CD4-positive, alpha-beta T cell treated with Interleukin-17A for 1 hour (primary cell): ENCODE results near the gene DYNAP.

Experiments used
- DNase-seq: peaks from one replicate; pipeline ENCODE4 v3.0.0-alpha.2; 2020

The DYNAP gene

DNA sequence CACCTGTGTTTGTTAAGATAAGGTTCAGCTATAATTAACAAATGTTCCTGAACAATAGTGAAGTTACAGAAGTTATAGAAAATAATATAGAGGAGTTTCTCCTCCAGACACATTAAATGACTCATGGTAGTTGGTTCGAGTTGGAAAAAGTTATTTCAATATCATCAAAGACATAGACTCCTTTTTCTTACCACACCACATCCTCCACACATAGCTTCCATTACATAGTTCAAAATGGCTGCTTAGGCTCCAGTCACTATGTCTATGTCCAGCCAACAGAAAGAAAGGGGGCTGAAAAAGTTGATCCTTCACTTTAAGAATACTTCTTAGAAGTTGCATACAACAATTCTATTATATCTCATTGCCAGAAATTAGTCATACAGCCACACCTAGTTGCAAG, 50.7 kb downstream of the DYNAP start:
- DNase-seq: no peak

DNA sequence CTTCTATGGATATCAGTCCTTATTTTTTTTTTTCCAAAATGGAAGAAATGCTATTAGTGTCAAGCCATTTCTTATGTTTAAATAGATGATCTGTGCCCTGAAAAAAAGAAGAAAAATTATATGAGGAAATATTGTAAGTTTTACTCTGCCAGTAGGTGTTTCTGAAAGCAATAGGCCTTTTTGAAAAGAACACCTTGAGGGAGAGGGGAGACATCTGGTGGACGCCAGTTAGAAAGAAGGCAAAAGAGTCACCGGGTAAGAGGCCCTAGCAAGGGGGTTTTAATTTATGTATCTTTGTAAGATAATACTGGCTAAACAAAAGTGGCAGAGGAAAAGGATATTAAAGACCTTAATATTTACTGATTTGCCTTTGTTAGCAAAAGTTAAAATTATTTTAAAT, 56.1 kb downstream of the DYNAP start:
- DNase-seq: no peak
